Fibroblast of villous mesenchyme (primary cell): ENCODE results near the gene PTPRN2. TPM values are rescaled to one million over a fixed set of nuclear protein-coding genes. Genes with fewer than 3 reads are reported as not detected.

Experiments
- DNase-seq: peaks from one replicate; pipeline ENCODE4 v3.0.0-alpha.2; 2010; ENCODE audit warnings: low read depth
- H3K4me3 ChIP-seq: 2 replicates; pipeline ENCODE4 v1.5.1; 2011; ENCODE audit warnings: low read depth, mild to moderate bottlenecking, low read length
- total RNA-seq: library from RNA; depleted of rRNA; stranded (reverse); fragments of >200 nt; gene quantifications from 2 replicates; pipeline ENCODE4 v1.2.3, GENCODE V29; 2012
- TF ChIP-seq, protein P1 (sequence below): IDR thresholded peaks from 2 replicates; pipeline ENCODE4 v1.5.1; 2012; ENCODE audit warnings: low read depth, mild to moderate bottlenecking, low read length; ENCODE audit not compliant: insufficient read depth

Gene PTPRN2
- total RNA-seq, 1 donor, result not detected

DNA sequence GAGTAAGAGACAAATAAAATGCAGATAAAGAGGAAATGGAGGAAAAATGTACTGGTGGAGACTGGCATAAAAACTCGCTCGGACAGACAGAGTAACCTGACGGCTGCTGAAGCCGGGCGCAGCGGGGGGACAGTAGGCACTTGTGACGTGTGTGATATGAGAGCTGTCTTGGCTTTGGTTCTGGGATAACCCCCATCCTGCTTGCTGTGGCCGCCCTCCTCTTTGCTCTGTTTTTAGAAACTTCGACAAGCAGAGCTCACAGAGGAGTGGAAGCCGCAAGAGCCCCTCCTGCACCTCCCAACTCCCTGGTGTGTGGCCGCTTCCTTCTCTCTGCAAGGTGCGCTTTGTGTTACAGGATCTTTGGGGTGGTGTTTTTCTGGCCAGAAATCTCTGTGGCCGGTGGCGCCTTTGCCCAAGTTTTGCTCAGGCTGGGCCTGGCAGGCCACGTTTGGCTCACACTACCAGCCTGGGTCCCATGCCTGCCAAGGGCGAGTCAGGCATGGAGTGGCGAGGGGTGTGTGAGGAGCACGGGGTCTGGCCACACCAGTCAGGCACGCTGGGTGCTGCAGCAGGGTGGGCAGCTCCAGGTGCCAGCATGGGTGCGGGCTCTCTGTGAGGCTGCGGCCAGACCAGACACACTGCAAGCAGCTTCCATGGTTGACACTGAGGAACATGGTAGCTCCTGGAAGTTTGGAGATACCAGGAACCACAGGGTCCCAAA, 982.8 kb downstream of the PTPRN2 start:
- TF ChIP-seq, protein P1, sequence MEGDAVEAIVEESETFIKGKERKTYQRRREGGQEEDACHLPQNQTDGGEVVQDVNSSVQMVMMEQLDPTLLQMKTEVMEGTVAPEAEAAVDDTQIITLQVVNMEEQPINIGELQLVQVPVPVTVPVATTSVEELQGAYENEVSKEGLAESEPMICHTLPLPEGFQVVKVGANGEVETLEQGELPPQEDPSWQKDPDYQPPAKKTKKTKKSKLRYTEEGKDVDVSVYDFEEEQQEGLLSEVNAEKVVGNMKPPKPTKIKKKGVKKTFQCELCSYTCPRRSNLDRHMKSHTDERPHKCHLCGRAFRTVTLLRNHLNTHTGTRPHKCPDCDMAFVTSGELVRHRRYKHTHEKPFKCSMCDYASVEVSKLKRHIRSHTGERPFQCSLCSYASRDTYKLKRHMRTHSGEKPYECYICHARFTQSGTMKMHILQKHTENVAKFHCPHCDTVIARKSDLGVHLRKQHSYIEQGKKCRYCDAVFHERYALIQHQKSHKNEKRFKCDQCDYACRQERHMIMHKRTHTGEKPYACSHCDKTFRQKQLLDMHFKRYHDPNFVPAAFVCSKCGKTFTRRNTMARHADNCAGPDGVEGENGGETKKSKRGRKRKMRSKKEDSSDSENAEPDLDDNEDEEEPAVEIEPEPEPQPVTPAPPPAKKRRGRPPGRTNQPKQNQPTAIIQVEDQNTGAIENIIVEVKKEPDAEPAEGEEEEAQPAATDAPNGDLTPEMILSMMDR, result no peak
- no peak for DNase-seq
- no peak overlapping the region for H3K4me3 ChIP-seq

DNA sequence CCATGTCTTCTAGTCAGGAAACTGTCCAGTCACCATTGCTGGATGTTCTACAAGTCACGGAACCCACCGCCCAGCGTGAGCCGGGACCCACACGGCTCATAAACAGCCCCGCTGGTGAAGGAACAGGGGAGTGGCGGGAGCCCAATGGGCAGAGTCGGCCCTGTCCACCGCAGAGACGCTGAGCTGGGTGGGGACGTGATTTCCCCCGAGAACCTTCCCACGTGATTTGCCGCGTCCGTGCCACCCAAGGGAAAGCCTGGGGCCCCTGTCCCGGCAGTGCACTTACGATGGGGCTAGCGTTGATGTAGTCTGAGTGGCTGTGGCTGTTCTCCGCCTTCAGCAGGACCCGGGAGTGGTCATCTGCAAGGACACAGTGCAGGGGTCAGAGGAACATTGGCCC, 983.9 kb downstream of the PTPRN2 start:
- DNase-seq, result no peak
- no peak overlapping the region for H3K4me3 ChIP-seq
- TF ChIP-seq, protein P1, result no peak

DNA sequence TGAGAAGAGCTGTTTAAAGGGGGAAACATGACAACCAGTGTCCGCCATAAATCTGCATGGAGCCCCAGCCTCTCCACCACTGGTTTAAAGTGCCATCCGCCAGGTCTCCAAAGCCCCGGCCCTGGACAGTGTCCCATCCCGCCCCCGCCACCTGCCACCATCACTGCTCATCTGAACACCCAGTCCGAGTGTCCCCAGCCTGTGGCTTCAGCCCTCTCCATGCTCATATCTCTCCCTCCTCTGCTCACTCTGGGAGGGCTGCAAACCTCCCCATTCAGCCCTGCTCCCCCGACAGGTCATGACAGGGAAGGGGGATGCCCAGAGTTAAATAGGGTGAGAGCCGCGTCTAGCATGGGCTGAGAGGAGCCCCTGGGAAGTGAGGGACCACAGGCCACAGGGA, 984.6 kb downstream of the PTPRN2 start:
- no peak for DNase-seq
- H3K4me3 ChIP-seq, result no peak overlapping the region
- TF ChIP-seq, protein P1, result no peak

DNA sequence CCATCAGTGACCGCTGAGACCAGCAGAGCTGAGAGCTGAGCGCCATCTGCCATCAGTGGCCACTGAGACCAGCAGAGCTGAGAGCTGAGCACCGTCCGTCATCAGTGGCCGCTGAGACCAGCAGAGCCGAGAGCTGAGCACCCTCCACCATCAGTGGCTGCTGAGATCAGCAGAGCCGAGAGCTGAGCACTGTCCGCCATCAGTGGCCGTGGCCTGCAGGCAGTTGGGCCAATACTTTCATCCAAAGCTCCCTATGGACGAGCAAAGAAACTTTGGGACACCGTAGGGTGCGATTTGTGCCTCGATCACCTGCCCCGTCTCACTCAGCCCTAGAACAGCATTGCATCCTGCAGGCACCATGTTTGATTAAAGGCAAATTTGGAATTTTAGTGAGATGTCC, 985.0 kb downstream of the PTPRN2 start:
- no peak overlapping the region for H3K4me3 ChIP-seq
- TF ChIP-seq, protein P1, result no peak
- DNase-seq, result no peak

DNA sequence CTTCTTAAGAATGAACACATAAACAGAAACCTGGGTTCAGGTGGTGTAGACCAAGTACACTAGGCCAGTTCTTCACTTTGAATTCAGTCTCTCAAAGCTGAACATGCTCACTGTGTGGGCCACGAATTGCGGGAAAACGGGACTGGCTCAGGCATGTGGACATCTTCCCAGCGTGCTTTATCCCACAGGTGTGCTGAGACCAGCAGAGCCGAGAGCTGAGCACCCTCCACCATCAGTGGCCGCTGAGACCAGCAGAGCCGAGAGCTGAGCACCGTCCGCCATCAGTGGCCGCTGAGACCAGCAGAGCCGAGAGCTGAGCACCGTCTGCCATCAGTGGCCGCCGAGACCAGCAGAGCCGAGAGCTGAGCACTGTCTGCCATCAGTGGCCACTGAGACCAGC, 985.5 kb downstream of the PTPRN2 start:
- no peak for DNase-seq
- no peak overlapping the region for H3K4me3 ChIP-seq
- TF ChIP-seq, protein P1, result no peak

DNA sequence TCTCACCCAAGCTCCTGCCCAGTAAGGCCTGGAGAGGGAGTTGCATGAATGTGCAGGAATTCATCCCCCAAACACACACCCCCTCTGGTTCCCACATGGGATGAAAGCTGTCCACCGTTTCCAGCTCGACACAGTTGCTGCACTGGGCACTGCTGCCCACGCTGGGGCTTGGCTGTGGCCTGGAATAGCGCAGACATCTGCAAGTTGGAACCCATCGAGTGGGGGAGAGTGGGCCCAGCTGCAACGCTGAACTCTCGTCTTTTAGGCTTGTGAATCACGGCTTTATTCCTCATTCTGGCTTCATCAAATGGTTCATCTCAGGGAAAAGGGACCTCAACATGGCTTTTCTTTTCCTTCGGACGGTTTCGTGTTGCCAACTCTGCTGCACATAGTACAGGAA, 986.1 kb downstream of the PTPRN2 start:
- no peak for DNase-seq
- no peak overlapping the region for H3K4me3 ChIP-seq
- TF ChIP-seq, protein P1, result no peak

DNA sequence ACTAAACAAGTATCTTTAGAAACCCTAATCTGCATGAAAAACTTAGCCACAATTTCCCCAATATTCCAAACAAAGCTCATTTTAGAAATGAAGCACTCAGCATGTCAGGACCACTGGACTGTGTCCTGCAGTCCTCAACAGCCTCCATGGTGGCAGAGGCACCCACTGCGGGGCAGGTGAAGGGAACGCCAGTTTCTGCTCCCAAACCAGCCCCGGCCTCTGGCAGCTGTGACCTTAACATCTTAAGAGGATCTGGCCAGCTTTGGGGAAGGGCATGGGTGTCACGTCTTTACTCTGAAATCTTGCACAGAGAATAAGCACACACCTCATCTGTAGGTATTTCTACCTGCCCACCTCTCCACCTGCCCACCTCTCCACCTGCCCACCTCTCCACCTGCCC, 988.1 kb downstream of the PTPRN2 start:
- H3K4me3 ChIP-seq, result no peak overlapping the region
- TF ChIP-seq, protein P1, result no peak
- DNase-seq, result no peak
